GM21526 (cell line): Measurements from ENCODE around the gene PLEKHA8.

Experiments used
- ATAC-seq: cut with Tn5 transposase; IDR thresholded peaks from one replicate; pipeline ENCODE4 v1.9.1; 2021; ENCODE audit warnings: moderate library complexity; ENCODE audit not compliant: unreplicated experiment, low FRiP score

PLEKHA8 gene

DNA sequence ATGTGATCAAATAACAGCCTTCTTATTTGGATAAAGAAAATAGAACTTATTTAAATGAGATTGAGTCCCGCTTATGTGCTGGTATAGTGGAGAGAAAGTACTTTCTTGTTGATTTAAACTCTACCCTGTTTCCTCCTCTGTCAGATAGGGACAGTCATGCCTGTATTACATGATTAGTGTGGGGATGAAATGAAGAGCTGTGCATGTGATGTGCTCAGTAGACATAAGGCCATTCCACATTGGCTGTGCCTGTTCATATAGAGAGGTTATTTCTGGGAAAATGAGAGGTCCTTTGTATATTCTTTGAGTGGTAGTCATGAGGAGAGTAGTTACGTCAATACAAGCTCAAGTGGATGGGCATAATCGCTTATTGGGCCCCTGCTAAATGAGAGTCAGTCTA is 112.2 kb downstream of the PLEKHA8 start:
- ATAC-seq, result no peak

- ATAC-seq, result no peak
Measured at GRCh38 chr7:30142710-30143109, 114.5 kb downstream of the PLEKHA8 start.

GRCh38 chr7:30143748-30144251 is 115.6 kb downstream of the PLEKHA8 start:
- no peak for ATAC-seq

- ATAC-seq, result no peak
Measured at GRCh38 chr7:30144657-30145306, 116.6 kb downstream of the PLEKHA8 start.

- ATAC-seq, result no peak
Measured at GRCh38 chr7:30145426-30145970, 117.3 kb downstream of the PLEKHA8 start.

- ATAC-seq, result no peak
Measured at GRCh38 chr7:30146127-30146612, 118.0 kb downstream of the PLEKHA8 start.

DNA sequence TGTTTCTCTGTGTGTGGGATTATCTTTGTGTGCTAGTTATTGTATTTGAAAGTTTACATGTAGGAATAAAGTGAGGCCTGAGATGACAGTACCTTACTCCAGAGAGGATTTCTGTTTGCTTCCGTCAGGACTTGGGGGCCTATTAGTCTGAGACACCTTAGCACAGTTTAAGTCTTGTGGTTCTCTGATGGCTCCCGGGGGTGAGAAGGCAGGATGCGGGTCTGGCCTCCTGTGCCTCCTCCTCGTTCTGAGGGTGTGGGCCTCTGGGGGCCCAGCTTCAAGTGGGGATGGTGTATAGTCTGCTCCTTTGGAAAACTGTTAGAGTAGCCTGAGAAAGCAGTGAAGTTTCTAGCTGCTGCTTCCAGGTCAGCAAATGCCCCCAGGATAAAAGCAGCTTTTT is 119.0 kb downstream of the PLEKHA8 start:
- no peak for ATAC-seq

DNA sequence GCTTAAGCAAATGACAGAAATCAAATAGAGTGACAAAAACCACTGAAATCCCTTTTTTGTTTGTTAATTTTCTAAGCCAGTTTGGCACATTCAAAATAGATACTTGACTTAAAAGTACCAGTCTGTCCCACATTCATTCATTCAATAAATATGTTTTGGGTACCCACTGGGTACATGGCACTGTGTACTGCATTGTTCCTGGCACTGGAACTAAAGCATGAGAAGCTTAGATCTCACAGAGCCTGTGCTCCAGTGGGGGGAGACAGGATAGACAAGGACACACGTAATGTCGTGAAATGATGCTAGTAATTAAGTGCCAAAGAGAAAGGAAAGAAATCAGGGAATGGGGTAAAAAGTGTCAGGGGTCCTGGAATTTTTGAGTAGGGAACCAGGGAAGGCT is 119.6 kb downstream of the PLEKHA8 start:
- ATAC-seq, result no peak

GRCh38 chr7:30148426-30148825 is 120.2 kb downstream of the PLEKHA8 start:
- ATAC-seq, result no peak

- ATAC-seq, result no peak
Measured at GRCh38 chr7:30148951-30149459, 120.8 kb downstream of the PLEKHA8 start.

DNA sequence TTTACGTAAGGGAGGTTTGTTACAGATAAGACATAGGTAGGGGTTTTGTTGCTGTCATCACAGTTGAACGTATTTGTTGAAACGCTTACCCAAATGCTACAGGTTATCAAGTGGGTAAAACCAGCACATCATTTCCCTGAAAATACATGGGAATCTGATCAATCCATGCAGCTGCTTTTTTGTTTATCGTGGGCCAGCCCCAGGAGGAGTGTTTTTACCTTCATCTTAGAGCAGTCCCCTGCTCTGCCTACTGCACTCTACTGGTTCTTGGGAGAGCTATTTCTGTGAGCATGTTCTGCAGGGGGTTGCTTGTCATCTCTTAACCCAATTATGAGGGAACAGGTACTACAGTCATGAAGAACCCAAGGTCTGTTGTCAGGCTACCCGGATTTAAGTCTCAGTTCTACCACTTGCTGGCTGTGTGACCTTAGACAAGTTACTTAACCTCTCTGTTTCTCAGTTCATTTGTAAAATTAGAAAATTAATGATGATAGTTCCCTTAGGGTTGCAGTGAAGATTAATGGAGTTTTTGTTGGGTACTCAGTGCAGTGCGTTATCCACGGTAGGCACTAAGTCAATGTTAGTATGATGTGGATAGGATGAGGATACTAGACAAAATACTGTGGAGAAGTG is 121.5 kb downstream of the PLEKHA8 start:
- ATAC-seq, result no peak

- ATAC-seq, result no peak
Measured at GRCh38 chr7:30150711-30151110, 122.5 kb downstream of the PLEKHA8 start.

DNA sequence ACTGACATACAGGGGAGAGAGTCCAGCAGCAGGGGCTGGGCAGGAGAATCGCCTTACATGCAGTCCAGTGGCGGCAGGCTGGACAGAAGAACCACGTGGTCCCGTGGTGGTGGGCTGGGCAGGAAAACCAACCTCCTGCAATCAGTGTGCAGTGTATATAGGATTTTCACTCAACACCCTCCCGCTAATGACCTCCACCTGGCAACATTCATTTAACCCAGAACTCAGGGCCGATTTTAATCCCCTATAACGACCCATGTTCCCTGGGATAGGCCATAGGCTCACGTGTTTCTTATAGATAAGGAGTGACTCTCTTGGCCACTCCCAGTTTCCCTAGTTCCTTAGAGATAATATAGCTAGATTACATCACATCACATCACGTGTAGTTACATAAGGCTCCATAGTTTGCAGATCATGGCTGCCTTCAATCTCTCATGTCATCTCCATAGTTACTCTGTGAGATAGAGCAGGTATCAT is 125.9 kb downstream of the PLEKHA8 start:
- no peak for ATAC-seq

GRCh38 chr7:30155481-30155880 is 127.3 kb downstream of the PLEKHA8 start:
- ATAC-seq, result no peak

- ATAC-seq, result no peak
Measured at GRCh38 chr7:30157204-30157603, 129.0 kb downstream of the PLEKHA8 start.

GRCh38 chr7:30159163-30159562 is 131.0 kb downstream of the PLEKHA8 start:
- no peak for ATAC-seq

- no peak for ATAC-seq
Measured at GRCh38 chr7:30159698-30160143, 131.5 kb downstream of the PLEKHA8 start.

GRCh38 chr7:30160329-30160728 is 132.1 kb downstream of the PLEKHA8 start:
- ATAC-seq, result no peak

- no peak for ATAC-seq
Measured at GRCh38 chr7:30162133-30162532, 133.9 kb downstream of the PLEKHA8 start.

DNA sequence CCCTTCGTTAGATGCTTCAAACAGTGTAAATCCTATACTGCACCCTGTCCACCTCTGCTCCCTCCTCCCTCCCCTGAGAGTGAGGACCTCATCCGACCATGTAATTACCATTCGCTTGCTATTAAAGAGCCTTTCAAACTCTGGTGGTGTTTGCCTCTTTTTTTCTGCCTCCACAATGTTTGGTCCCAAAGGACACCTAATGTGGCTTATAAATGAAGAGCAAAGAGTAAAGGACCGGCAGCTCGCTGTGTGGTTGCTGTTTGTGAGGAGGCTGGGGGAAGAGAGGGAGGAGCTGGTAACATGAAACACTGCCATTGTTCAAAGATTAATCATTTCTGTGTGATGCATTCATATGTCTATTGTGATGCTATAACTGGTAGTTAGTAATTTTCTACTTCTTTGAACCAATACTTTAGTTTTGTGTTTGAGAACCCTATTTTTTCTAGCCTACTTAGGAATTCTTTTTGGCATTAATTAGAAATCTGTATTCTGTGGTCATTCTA is 134.5 kb downstream of the PLEKHA8 start:
- ATAC-seq, result no peak

- ATAC-seq, result no peak
Measured at GRCh38 chr7:30163231-30163894, 135.2 kb downstream of the PLEKHA8 start.
